ENCODE data around the gene IL22RA1.

IL22RA1 gene

GRCh38 chr1:24096009-24096738 is 46.8 kb downstream of the IL22RA1 start:
- DNase-seq (ENCODE audit: low spot score): no peak

- no peak for DNase-seq (ENCODE audit: low spot score)
These were observed 47.6 kb downstream of the IL22RA1 start for GRCh38 chr1:24095140-24095859.

GRCh38 chr1:24094554-24094953 is 48.4 kb downstream of the IL22RA1 start:
- DNase-seq (ENCODE audit: low spot score): no peak

GRCh38 chr1:24093732-24094131 is 49.2 kb downstream of the IL22RA1 start:
- DNase-seq (ENCODE audit: low spot score): no peak

- no peak for DNase-seq (ENCODE audit: low spot score)
These were observed 50.0 kb downstream of the IL22RA1 start for GRCh38 chr1:24092979-24093378.

- DNase-seq (ENCODE audit: low spot score): no peak
These were observed 50.9 kb downstream of the IL22RA1 start for GRCh38 chr1:24091971-24092482.

- no peak for DNase-seq (ENCODE audit: low spot score)
These were observed 52.2 kb downstream of the IL22RA1 start for GRCh38 chr1:24090736-24091135.

- DNase-seq (ENCODE audit: low spot score): no peak
These were observed 53.0 kb downstream of the IL22RA1 start for GRCh38 chr1:24089743-24090555.

- DNase-seq (ENCODE audit: low spot score): no peak
These were observed 53.8 kb downstream of the IL22RA1 start for GRCh38 chr1:24089027-24089742.

- no peak for DNase-seq (ENCODE audit: low spot score)
These were observed 56.5 kb downstream of the IL22RA1 start for GRCh38 chr1:24086466-24086865.

- DNase-seq (ENCODE audit: low spot score): no peak
These were observed 57.4 kb downstream of the IL22RA1 start for GRCh38 chr1:24085546-24085945.

- DNase-seq (ENCODE audit: low spot score): no peak
These were observed 57.9 kb downstream of the IL22RA1 start for GRCh38 chr1:24085007-24085406.

GRCh38 chr1:24084050-24084449 is 58.9 kb downstream of the IL22RA1 start:
- DNase-seq (ENCODE audit: low spot score): no peak

- DNase-seq (ENCODE audit: low spot score): no peak
These were observed 60.6 kb downstream of the IL22RA1 start for GRCh38 chr1:24082372-24082771.

GRCh38 chr1:24081190-24081589 is 61.8 kb downstream of the IL22RA1 start:
- DNase-seq (ENCODE audit: low spot score): no peak

GRCh38 chr1:24080131-24080530 is 62.8 kb downstream of the IL22RA1 start:
- DNase-seq (ENCODE audit: low spot score): no peak

GRCh38 chr1:24077278-24077978 is 65.5 kb downstream of the IL22RA1 start:
- no peak for DNase-seq (ENCODE audit: low spot score)

- no peak for DNase-seq (ENCODE audit: low spot score)
These were observed 67.0 kb downstream of the IL22RA1 start for GRCh38 chr1:24075946-24076345.

- DNase-seq (ENCODE audit: low spot score): no peak
These were observed 67.4 kb downstream of the IL22RA1 start for GRCh38 chr1:24075590-24075854.

- no peak for DNase-seq (ENCODE audit: low spot score)
These were observed 67.9 kb downstream of the IL22RA1 start for GRCh38 chr1:24074817-24075589.

- no peak for DNase-seq (ENCODE audit: low spot score)
These were observed 68.7 kb downstream of the IL22RA1 start for GRCh38 chr1:24074196-24074595.

All from pons (tissue), 1 donor.